Measurements from ENCODE around the gene NUP43. TPM values are rescaled to one million over a fixed set of nuclear protein-coding genes. Genes with fewer than 3 reads are reported as not detected.
"Not testable (repeated sequence)": the region's sequence is repeated elsewhere in the genome, so short reads cannot be mapped to it uniquely, and the experiment has no call there.

The NUP43 gene
- total and polyA plus RNA-seq, 3 experiments from 2014 or later, result 6.2 to 86.2 (median 82.3) TPM

DNA sequence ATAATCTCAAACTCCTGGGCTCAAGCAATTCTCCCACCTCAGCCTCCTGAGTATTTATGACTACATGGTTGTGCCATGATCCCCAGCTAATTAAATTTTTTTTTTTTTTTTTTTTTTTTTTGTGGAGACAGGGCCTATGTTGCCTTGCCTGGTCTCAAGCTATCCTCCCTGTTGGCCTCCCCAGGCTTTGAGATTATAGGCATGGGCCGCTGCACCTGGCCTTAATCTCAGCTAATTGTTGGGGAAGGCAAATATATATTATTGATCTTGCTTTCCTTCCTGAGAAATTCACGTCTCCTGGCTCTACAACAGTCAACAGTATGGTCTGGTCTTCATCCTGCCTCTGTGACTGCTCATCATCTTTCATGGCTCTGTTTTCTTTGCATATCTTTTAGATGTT lies 23.3 kb upstream of the NUP43 start:
- peak overlapping the region in 1 of 8 donors; percentile 43 for H3K27ac Mint-ChIP-seq
- Histone ChIP-seq H3K27me3 (ENCODE audit: insufficient read depth, low read length, poor library complexity, severe bottlenecking) (no peaks in the 10 kb centered on the region), H3K27ac (ENCODE audit: low read depth, low read length) (no peak overlapping the region), H3K4me3 (ENCODE audit: low read length) (no peak overlapping the region), H3K36me3 (ENCODE audit: insufficient read depth, low read length) (peaks cover 17% of the 10 kb centered on the region), H3K9me3 (ENCODE audit: low read length) (no peaks in the 10 kb centered on the region), H3K4me1 (ENCODE audit: insufficient read depth, low read length) (no peaks in the 10 kb centered on the region)
- H3K4me1 Mint-ChIP-seq, result peaks cover 10 to 14% (median 11%) of the 10 kb centered on the region in 3 donors
- H3K27me3 Mint-ChIP-seq, result no peaks in the 10 kb centered on the region
- peaks cover 0 to 3% (median 0%) of the 10 kb centered on the region in 5 donors for H3K9me3 Mint-ChIP-seq
- DNase-seq, result no peak
- H3K4me3 Mint-ChIP-seq, result no peak overlapping the region
- ChIA-PET POLR2A (no interaction called here), CTCF (interaction anchor here (1.1 kb wide), 1 partner anchor 94 kb away, joined by 4 read pairs; no protein-coding TSS in a partner anchor)
- H3K36me3 Mint-ChIP-seq, result peaks cover 8 to 45% (median 18%) of the 10 kb centered on the region in 3 donors

GRCh38 chr6:149766156-149766769 lies 19.9 kb upstream of the NUP43 start:
- DNase-seq, result no peak
- peaks cover 23 to 33% (median 26%) of the 10 kb centered on the region in 3 donors for H3K4me1 Mint-ChIP-seq

GRCh38 chr6:149763866-149764265 lies 17.5 kb upstream of the NUP43 start:
- no peaks in the 10 kb centered on the region for H3K27me3 Mint-ChIP-seq

More at GRCh38 chr6:149766156-149766769, 19.9 kb upstream of the NUP43 start:
- Histone ChIP-seq H3K27ac (ENCODE audit: low read depth, low read length) (no peak overlapping the region), H3K27me3 (ENCODE audit: insufficient read depth, low read length, poor library complexity, severe bottlenecking) (no peaks in the 10 kb centered on the region), H3K36me3 (ENCODE audit: insufficient read depth, low read length) (peaks cover 9% of the 10 kb centered on the region), H3K4me3 (ENCODE audit: low read length) (no peak overlapping the region), H3K9me3 (ENCODE audit: low read length) (no peaks in the 10 kb centered on the region), H3K4me1 (ENCODE audit: insufficient read depth, low read length) (no peaks in the 10 kb centered on the region)
- H3K9me3 Mint-ChIP-seq, result peaks cover 0 to 3% (median 0%) of the 10 kb centered on the region in 5 donors
- H3K27me3 Mint-ChIP-seq, result no peaks in the 10 kb centered on the region
- peaks cover 8 to 33% (median 18%) of the 10 kb centered on the region in 3 donors for H3K36me3 Mint-ChIP-seq
- ChIA-PET CTCF (no interaction called here), POLR2A (no interaction called here)
- peak overlapping the region in 1 of 8 donors; percentile 48 for H3K27ac Mint-ChIP-seq
- no peak overlapping the region for H3K4me3 Mint-ChIP-seq

DNA sequence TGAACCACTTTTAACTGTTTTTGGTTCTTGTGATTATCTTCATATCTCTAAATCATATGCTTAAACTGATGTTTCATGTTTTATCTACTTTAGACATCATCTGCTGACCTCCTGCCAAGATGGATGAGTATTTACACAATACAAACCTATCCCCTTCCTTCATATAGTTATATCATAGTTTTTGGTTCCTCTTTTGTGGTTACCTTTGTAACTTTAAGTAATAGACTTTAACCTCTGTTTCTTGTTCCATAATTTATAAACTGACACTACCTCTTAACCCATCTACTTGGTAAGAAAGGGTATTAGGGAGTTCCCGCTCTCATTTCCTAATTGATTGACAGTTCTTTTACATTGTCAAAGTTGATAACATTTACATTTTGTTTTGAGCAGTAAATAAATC lies 15.1 kb upstream of the NUP43 start:
- H3K36me3 Mint-ChIP-seq, result peaks cover 5 to 27% (median 12%) of the 10 kb centered on the region in 3 donors
- no peak for DNase-seq
- no peaks in the 10 kb centered on the region for H3K4me1 ChIP-seq (ENCODE audit: insufficient read depth, low read length)
- no peaks in the 10 kb centered on the region for H3K27me3 ChIP-seq (ENCODE audit: insufficient read depth, low read length, poor library complexity, severe bottlenecking)
- H3K27ac ChIP-seq (ENCODE audit: low read depth, low read length), result no peak overlapping the region
- H3K4me3 Mint-ChIP-seq, result no peak overlapping the region
- no peaks in the 10 kb centered on the region for H3K9me3 Mint-ChIP-seq
- ChIA-PET POLR2A (no interaction called here), CTCF (no interaction called here)
- H3K27ac Mint-ChIP-seq, result no peak overlapping the region
- no peaks in the 10 kb centered on the region for H3K9me3 ChIP-seq (ENCODE audit: low read length)
- peaks cover 5% of the 10 kb centered on the region for H3K36me3 ChIP-seq (ENCODE audit: insufficient read depth, low read length)
- H3K4me1 Mint-ChIP-seq, result peaks cover 24 to 43% (median 30%) of the 10 kb centered on the region in 3 donors
- no peaks in the 10 kb centered on the region for H3K27me3 Mint-ChIP-seq
- no peak overlapping the region for H3K4me3 ChIP-seq (ENCODE audit: low read length)

More at GRCh38 chr6:149763866-149764265, 17.5 kb upstream of the NUP43 start:
- Mint-ChIP-seq H3K9me3 (peaks cover 0 to 3% (median 0%) of the 10 kb centered on the region in 5 donors), H3K4me3 (no peak overlapping the region), H3K27ac (peak overlapping the region in 2 of 8 donors; percentile 29 to 43), H3K4me1 (peaks cover 23 to 41% (median 27%) of the 10 kb centered on the region in 3 donors), H3K36me3 (peaks cover 8 to 38% (median 18%) of the 10 kb centered on the region in 3 donors)
- Histone ChIP-seq H3K4me3 (ENCODE audit: low read length) (no peak overlapping the region), H3K36me3 (ENCODE audit: insufficient read depth, low read length) (peaks cover 9% of the 10 kb centered on the region), H3K4me1 (ENCODE audit: insufficient read depth, low read length) (no peaks in the 10 kb centered on the region), H3K27me3 (ENCODE audit: insufficient read depth, low read length, poor library complexity, severe bottlenecking) (no peaks in the 10 kb centered on the region), H3K9me3 (ENCODE audit: low read length) (no peaks in the 10 kb centered on the region), H3K27ac (ENCODE audit: low read depth, low read length) (no peak overlapping the region)
- ChIA-PET CTCF (no interaction called here), POLR2A (no interaction called here)
- DNase-seq, result no peak

- peaks cover 7% of the 10 kb centered on the region for H3K4me1 ChIP-seq (ENCODE audit: insufficient read depth, low read length)
- Mint-ChIP-seq H3K9me3 (no peaks in the 10 kb centered on the region), H3K36me3 (peaks cover 0 to 24% (median 12%) of the 10 kb centered on the region in 3 donors), H3K27me3 (no peaks in the 10 kb centered on the region), H3K27ac (peak overlapping the region in 2 of 8 donors; percentile 21 to 57), H3K4me1 (peaks cover 31 to 66% (median 51%) of the 10 kb centered on the region in 3 donors), H3K4me3 (no peak overlapping the region)
- H3K27ac ChIP-seq (ENCODE audit: low read depth, low read length), result no peak overlapping the region
- no peak overlapping the region for H3K4me3 ChIP-seq (ENCODE audit: low read length)
- no peaks in the 10 kb centered on the region for H3K27me3 ChIP-seq (ENCODE audit: insufficient read depth, low read length, poor library complexity, severe bottlenecking)
- no peak for DNase-seq
- POLR2A ChIA-PET, result no interaction called here
- H3K9me3 ChIP-seq (ENCODE audit: low read length), result no peaks in the 10 kb centered on the region
- no peaks in the 10 kb centered on the region for H3K36me3 ChIP-seq (ENCODE audit: insufficient read depth, low read length)
- CTCF ChIA-PET, result interaction anchor here (1.6 kb wide), 1 partner anchor 261 kb away, joined by 3 read pairs; no protein-coding TSS in a partner anchor
These were observed 9.9 kb upstream of the NUP43 start for GRCh38 chr6:149756261-149756636.

DNA sequence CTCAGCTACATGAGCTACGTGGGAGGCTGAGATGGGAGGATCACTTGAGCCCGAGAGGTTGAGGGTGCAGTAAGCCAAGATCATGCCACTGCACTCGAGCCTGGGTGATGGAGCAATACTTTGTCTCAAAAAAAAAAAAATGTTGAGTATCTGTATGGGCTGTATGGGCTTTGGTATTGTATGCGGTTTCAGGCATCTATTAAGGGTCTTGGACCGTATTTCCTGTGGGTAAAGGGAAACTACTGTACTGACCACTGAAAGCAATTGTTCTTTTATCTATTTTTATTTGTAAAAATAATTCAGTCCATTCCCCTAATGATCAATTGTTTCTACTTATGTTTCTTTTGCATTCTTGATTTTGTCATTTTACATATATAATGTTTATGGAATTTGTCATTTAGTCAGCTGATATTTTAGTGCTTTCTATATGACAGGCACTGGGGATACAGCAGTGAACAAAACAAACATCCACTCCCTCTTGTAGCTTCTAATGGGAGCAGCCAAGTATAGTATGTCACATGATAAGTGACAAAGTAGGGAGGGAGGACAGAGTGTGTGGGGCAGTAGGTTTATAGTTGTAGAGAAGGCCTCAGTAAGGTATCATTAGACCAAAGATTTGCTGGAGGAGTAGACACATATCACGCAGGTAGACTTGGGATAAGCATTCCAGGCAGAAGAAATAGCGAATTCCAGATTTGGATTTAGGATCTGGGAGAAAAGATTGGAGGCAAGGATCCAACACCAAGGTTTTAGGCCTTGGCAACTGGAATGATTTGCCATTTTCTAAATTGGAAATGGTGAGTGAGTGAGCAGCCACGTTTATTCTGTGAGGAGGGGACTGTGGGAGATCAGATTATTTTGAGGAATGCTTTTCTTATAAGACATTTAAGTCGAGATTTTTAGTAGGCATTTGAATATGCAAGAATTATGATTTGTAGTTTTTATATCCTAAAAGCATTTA lies 9.3 kb upstream of the NUP43 start:
- no peak for DNase-seq
- peaks cover 14% of the 10 kb centered on the region for H3K4me1 ChIP-seq (ENCODE audit: insufficient read depth, low read length)
- H3K9me3 ChIP-seq (ENCODE audit: low read length), result no peaks in the 10 kb centered on the region
- H3K27ac ChIP-seq (ENCODE audit: low read depth, low read length), result no peak overlapping the region
- H3K4me3 Mint-ChIP-seq, result no peak overlapping the region
- ChIA-PET CTCF (interaction anchor here (1.6 kb wide), 1 partner anchor 261 kb away, joined by 3 read pairs; no protein-coding TSS in a partner anchor), POLR2A (no interaction called here)
- H3K27me3 ChIP-seq (ENCODE audit: insufficient read depth, low read length, poor library complexity, severe bottlenecking), result no peaks in the 10 kb centered on the region
- H3K4me3 ChIP-seq (ENCODE audit: low read length), result no peak overlapping the region
- H3K27ac Mint-ChIP-seq, result peak overlapping the region in 6 of 8 donors; percentile 0 to 66 (median 52)
- H3K36me3 ChIP-seq (ENCODE audit: insufficient read depth, low read length), result no peaks in the 10 kb centered on the region
- peaks cover 32 to 64% (median 55%) of the 10 kb centered on the region in 3 donors for H3K4me1 Mint-ChIP-seq
- no peaks in the 10 kb centered on the region for H3K9me3 Mint-ChIP-seq
- peaks cover 0 to 20% (median 10%) of the 10 kb centered on the region in 3 donors for H3K36me3 Mint-ChIP-seq
- H3K27me3 Mint-ChIP-seq, result no peaks in the 10 kb centered on the region

- H3K4me1 ChIP-seq (ENCODE audit: insufficient read depth, low read length), result peaks cover 18% of the 10 kb centered on the region
- H3K36me3 ChIP-seq (ENCODE audit: insufficient read depth, low read length), result no peaks in the 10 kb centered on the region
- H3K4me3 Mint-ChIP-seq, result no peak overlapping the region
- no peak overlapping the region for H3K4me3 ChIP-seq (ENCODE audit: low read length)
- no peak overlapping the region for H3K27ac ChIP-seq (ENCODE audit: low read depth, low read length)
- no peaks in the 10 kb centered on the region for H3K27me3 Mint-ChIP-seq
- peak overlapping the region in 1 of 8 donors; percentile 7 for H3K27ac Mint-ChIP-seq
- H3K9me3 ChIP-seq (ENCODE audit: low read length), result no peaks in the 10 kb centered on the region
- H3K9me3 Mint-ChIP-seq, result no peaks in the 10 kb centered on the region
- ChIA-PET CTCF (no interaction called here), POLR2A (no interaction called here)
- H3K27me3 ChIP-seq (ENCODE audit: insufficient read depth, low read length, poor library complexity, severe bottlenecking), result no peaks in the 10 kb centered on the region
- no peak for DNase-seq
- H3K4me1 Mint-ChIP-seq, result peaks cover 31 to 61% (median 51%) of the 10 kb centered on the region in 3 donors
- H3K36me3 Mint-ChIP-seq, result peaks cover 0 to 15% (median 4%) of the 10 kb centered on the region in 3 donors
These were observed 8.2 kb upstream of the NUP43 start for GRCh38 chr6:149754548-149754947.

GRCh38 chr6:149753374-149753637 lies 7.0 kb upstream of the NUP43 start:
- peaks cover 31 to 59% (median 51%) of the 10 kb centered on the region in 3 donors for H3K4me1 Mint-ChIP-seq
- POLR2A ChIA-PET; H3K4me3 ChIP-seq (ENCODE audit: low read length); H3K4me3 Mint-ChIP-seq; H3K27me3 ChIP-seq (ENCODE audit: insufficient read depth, low read length, poor library complexity, severe bottlenecking); H3K27me3 Mint-ChIP-seq; DNase-seq; H3K36me3 ChIP-seq (ENCODE audit: insufficient read depth, low read length); H3K27ac Mint-ChIP-seq; H3K9me3 ChIP-seq (ENCODE audit: low read length); H3K27ac ChIP-seq (ENCODE audit: low read depth, low read length); H3K9me3 Mint-ChIP-seq; CTCF ChIA-PET: not testable (repeated sequence)
- H3K36me3 Mint-ChIP-seq, result peaks cover 0 to 13% (median 4%) of the 10 kb centered on the region in 3 donors
- H3K4me1 ChIP-seq (ENCODE audit: insufficient read depth, low read length), result peaks cover 18% of the 10 kb centered on the region
